HG02759 (cell line): ENCODE measurements around the gene PRMT1.
"Not testable (repeated sequence)": the region's sequence is repeated elsewhere in the genome, so short reads cannot be mapped to it uniquely, and the experiment has no call there.

Source experiments
- ATAC-seq: cut with Tn5 transposase; IDR thresholded peaks from one replicate; pipeline ENCODE4 v1.9.1; 2021; ENCODE audit warnings: mild to moderate bottlenecking, moderate library complexity; ENCODE audit not compliant: unreplicated experiment

Gene PRMT1

DNA sequence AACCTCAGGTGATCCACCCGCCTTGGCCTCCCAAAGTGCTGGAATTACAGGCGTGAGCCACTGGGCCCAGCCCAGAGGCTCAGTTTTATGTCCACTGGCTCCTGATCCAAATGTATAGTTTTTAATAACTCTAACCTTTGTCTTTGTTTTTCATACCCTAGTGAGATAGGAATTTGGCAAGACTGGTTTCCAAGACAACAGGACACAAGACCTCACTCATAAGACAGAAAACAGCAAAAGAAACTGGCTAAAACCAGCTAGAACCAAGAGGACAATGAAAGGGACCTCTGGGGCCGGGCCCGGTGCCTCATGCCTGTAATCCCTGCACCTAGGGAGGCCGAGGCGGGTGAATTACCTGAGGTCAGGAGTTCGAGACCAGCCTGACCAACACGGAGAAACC lies 41.4 kb downstream of the PRMT1 start:
- ATAC-seq: no peak

DNA sequence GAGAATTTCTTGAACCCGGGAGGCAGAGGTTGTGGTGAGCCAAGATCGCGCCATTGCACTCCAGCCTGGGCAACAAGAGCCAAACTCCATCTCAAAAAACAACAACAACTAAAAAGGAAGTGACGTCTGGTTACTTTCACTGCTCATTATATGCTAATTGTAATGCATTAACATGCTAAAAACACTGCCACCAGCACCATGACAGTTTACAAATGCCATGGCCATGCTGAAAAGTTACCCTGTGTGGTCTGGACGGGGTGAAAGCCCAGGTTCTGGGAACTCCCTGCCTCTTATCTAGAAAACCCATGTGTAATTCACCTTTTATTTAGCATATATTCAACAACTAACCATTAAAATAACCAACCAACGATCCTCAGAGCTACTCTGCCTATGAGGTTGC lies 41.9 kb downstream of the PRMT1 start:
- ATAC-seq: no peak

DNA sequence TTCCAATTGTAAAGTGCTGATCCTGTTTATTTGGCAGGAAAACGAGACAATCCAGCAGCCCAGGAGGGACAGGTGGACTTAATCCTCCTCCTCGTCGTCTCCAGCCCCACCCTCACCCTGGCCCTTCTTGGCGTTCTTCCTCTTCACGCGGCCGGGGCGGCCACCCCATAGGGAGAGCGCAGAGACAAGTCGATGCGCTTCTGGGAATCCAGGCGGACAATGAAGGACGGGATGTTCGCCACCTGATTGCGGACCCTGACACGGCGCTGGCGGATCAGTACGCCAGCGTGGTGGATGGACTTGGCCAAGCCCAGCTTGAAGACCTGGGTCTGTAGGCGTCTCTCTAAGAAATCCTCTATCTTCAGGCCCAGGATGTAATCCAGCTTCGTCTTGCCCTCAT lies 42.3 kb downstream of the PRMT1 start:
- ATAC-seq: not testable (repeated sequence)

- ATAC-seq: no peak
These were observed 50.4 kb downstream of the PRMT1 start for GRCh38 chr19:49727217-49728030.

DNA sequence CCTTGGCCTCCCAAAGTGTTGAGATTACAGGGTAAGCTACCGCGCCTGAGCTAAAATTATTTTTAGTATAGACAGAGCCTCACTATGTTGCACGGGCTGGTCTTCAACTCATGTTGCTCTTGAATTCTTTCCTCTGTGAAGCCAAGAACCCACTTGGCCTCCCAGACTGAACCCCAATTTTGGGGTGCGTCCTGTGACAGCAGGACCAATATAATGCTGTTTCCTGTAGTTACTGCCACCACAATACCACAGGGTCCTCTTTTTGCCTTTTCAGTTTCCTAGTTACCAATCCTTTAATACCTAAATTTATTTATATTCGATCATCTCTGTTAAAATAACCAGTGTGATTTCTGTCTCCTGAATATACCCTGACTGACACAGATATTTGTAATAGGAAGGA lies 53.1 kb downstream of the PRMT1 start:
- ATAC-seq: no peak
